ENCODE measurements around the gene NEDD4L. TPM values are rescaled to one million over a fixed set of nuclear protein-coding genes. Genes with fewer than 3 reads are reported as not detected.

NEDD4L gene
- total RNA-seq, 2 experiments from 2014 or later = 11.2 to 13.7 TPM

DNA sequence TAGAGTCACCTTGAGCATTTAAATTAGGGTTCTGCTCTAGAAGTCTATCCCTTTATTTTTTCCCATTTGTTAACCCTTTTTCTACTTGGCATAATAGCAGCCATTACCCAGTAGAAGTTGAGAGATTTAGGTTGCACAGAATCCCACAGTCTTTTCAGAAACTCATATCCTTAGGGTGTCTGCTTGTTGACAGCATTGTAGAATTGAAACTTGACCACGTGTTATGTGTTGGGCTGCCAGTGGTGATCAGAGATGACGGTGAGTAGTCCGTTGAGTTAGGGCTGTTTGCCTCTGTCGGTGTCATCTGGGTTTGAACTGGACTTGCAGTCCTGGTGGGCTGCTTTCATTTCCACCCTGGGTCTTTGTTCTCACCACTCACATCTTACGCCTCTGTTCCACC lies 114.4 kb downstream of the NEDD4L start:
- Mint-ChIP-seq H3K27me3 (peaks cover 19% of the 10 kb centered on the region), H3K4me3 (no peak overlapping the region), H3K27ac (no peak overlapping the region), H3K4me1 (ENCODE audit: low read depth) (no peaks in the 10 kb centered on the region), H3K36me3 (ENCODE audit: low read depth) (no peaks in the 10 kb centered on the region), H3K9me3 (no peaks in the 10 kb centered on the region)
- Histone ChIP-seq H3K27ac (ENCODE audit: low read depth in 1 of 2, low read length in 2 of 2) (no peak overlapping the region), H3K9me3 (ENCODE audit: control insufficient read depth in 1 of 2, insufficient read depth in 1 of 2, low read length in 2 of 2) (no peaks in the 10 kb centered on the region), H3K27me3 (ENCODE audit: control insufficient read depth in 1 of 2, insufficient read depth in 2 of 2, low read length in 2 of 2) (no peaks in the 10 kb centered on the region), H3K36me3 (ENCODE audit: insufficient read depth, low read length) (no peaks in the 10 kb centered on the region), H3K4me1 (ENCODE audit: insufficient read depth, low read length) (no peaks in the 10 kb centered on the region), H3K4me3 (ENCODE audit: low read length) (no peak overlapping the region)
- TF ChIP-seq, protein P1, sequence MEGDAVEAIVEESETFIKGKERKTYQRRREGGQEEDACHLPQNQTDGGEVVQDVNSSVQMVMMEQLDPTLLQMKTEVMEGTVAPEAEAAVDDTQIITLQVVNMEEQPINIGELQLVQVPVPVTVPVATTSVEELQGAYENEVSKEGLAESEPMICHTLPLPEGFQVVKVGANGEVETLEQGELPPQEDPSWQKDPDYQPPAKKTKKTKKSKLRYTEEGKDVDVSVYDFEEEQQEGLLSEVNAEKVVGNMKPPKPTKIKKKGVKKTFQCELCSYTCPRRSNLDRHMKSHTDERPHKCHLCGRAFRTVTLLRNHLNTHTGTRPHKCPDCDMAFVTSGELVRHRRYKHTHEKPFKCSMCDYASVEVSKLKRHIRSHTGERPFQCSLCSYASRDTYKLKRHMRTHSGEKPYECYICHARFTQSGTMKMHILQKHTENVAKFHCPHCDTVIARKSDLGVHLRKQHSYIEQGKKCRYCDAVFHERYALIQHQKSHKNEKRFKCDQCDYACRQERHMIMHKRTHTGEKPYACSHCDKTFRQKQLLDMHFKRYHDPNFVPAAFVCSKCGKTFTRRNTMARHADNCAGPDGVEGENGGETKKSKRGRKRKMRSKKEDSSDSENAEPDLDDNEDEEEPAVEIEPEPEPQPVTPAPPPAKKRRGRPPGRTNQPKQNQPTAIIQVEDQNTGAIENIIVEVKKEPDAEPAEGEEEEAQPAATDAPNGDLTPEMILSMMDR (IDR thresholded peaks at IDR 0.05) = no peak
- ChIA-PET POLR2A (no interaction called here), CTCF (no interaction called here)
- DNase-seq = no peak
- no peak for ATAC-seq (ENCODE audit: poor library complexity)
- intact Hi-C loops (cut with DNase I, micrococcal nuclease) = no loop called here

DNA sequence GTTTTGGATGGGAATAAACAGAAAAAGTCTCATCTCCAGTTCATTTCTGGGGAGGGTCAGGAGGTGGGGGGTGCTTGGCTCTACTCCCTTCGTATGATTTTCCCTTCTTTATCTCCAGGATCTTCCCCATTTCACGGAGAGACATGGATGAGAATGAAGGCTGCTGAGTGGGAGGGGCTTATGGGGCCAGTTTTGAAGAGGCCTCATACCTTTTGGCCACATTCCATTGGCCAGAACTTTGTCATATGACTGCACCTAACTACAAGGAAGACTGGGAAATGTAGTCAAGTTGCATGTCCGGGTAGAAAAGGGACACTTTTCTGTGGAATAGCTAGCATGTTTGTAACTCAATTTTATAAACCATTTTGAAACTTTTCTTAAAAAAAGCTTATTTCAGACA lies 117.6 kb downstream of the NEDD4L start:
- H3K9me3 ChIP-seq (ENCODE audit: control insufficient read depth in 1 of 2, insufficient read depth in 1 of 2, low read length in 2 of 2) = no peaks in the 10 kb centered on the region
- no peak for ATAC-seq (ENCODE audit: poor library complexity)
- peaks cover 0 to 3% of the 10 kb centered on the region in 2 experiments for H3K27me3 ChIP-seq (ENCODE audit: control insufficient read depth in 1 of 2, insufficient read depth in 2 of 2, low read length in 2 of 2)
- Mint-ChIP-seq H3K27ac (no peak overlapping the region), H3K4me3 (no peak overlapping the region), H3K27me3 (peaks cover 26% of the 10 kb centered on the region), H3K36me3 (ENCODE audit: low read depth) (no peaks in the 10 kb centered on the region), H3K4me1 (ENCODE audit: low read depth) (no peaks in the 10 kb centered on the region), H3K9me3 (no peaks in the 10 kb centered on the region)
- no peaks in the 10 kb centered on the region for H3K36me3 ChIP-seq (ENCODE audit: insufficient read depth, low read length)
- no peaks in the 10 kb centered on the region for H3K4me1 ChIP-seq (ENCODE audit: insufficient read depth, low read length)
- POLR2A ChIA-PET = no interaction called here
- no peak overlapping the region for H3K27ac ChIP-seq (ENCODE audit: low read depth in 1 of 2, low read length in 2 of 2)
- CTCF ChIA-PET = no interaction called here
- intact Hi-C loops (cut with DNase I, micrococcal nuclease) = no loop called here
- no peak overlapping the region for H3K4me3 ChIP-seq (ENCODE audit: low read length)
- TF ChIP-seq, protein P1 (IDR thresholded peaks at IDR 0.05) = no peak
- DNase-seq = no peak

DNA sequence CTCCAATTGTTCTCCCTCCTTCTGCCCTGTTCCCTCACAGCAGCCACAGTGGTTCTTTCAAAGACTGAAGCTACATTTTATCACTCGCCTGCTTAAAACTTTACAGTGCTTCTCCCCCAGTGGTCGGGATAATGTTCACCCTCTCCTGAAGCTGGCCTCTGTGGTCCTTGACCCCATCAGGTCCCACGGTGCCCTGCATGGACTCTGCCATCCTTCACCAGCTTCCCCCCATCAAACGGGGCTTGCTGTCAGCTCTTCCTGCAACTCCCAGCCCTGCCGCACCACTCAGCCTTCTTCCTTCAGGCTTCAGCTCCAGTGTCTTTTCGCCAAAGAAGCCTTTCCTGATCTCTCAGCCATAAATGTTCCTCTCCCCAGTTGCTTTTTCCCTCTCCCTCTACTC lies 118.1 kb downstream of the NEDD4L start:
- H3K27me3 ChIP-seq (ENCODE audit: control insufficient read depth in 1 of 2, insufficient read depth in 2 of 2, low read length in 2 of 2) = peaks cover 0 to 4% of the 10 kb centered on the region in 2 experiments
- H3K4me3 ChIP-seq (ENCODE audit: low read length) = no peak overlapping the region
- intact Hi-C loops (cut with DNase I, micrococcal nuclease) = no loop called here
- Mint-ChIP-seq H3K4me3 (no peak overlapping the region), H3K36me3 (ENCODE audit: low read depth) (no peaks in the 10 kb centered on the region), H3K27me3 (peaks cover 26% of the 10 kb centered on the region), H3K9me3 (no peaks in the 10 kb centered on the region), H3K4me1 (ENCODE audit: low read depth) (no peaks in the 10 kb centered on the region), H3K27ac (no peak overlapping the region)
- no peaks in the 10 kb centered on the region for H3K9me3 ChIP-seq (ENCODE audit: control insufficient read depth in 1 of 2, insufficient read depth in 1 of 2, low read length in 2 of 2)
- POLR2A ChIA-PET = no interaction called here
- H3K4me1 ChIP-seq (ENCODE audit: insufficient read depth, low read length) = no peaks in the 10 kb centered on the region
- CTCF ChIA-PET = no interaction called here
- DNase-seq (no peak), ATAC-seq (ENCODE audit: poor library complexity) (no peak)
- H3K36me3 ChIP-seq (ENCODE audit: insufficient read depth, low read length) = no peaks in the 10 kb centered on the region
- H3K27ac ChIP-seq (ENCODE audit: low read depth in 1 of 2, low read length in 2 of 2) = no peak overlapping the region
- TF ChIP-seq, protein P1 (IDR thresholded peaks at IDR 0.05) = no peak

Data from CD4-positive, alpha-beta T cell (primary cell).